Astrocyte (in vitro differentiated cells and primary cell): ENCODE data around the gene BANP. TPM values are rescaled to one million over a fixed set of nuclear protein-coding genes. Genes with fewer than 3 reads are reported as not detected.
A peak's percentile ranks its signal among the peaks of the same experiment; 100 is the strongest.
"Not testable (repeated sequence)": the region's sequence is repeated elsewhere in the genome, so short reads cannot be mapped to it uniquely, and the experiment has no call there.

ENCODE experiments used
- DNase-seq: peaks from one replicate; pipeline ENCODE4 v3.0.0-alpha.2; 2010; ENCODE audit warnings: low read depth
- FAIRE-seq: peaks from 2 replicates; lab custom pipeline; 2011; peaks lifted over from hg19 to GRCh38; lab: Jason Lieb, UNC
- H2AFZ ChIP-seq: 2 replicates; pipeline ENCODE4 v1.6.0; 2012; ENCODE audit warnings: low read depth, low read length, inconsistent platforms
- H3K27ac ChIP-seq: 2 replicates; pipeline ENCODE4 v1.5.1; 2011; ENCODE audit warnings: low read depth, low read length, inconsistent platforms
- H3K27me3 ChIP-seq: 2 replicates; pipeline ENCODE4 v1.6.0; 2011; ENCODE audit warnings: low read length, inconsistent platforms; ENCODE audit not compliant: insufficient read depth
- H3K36me3 ChIP-seq: 2 replicates; pipeline ENCODE4 v1.5.1; 2011; ENCODE audit warnings: low read length, inconsistent platforms; ENCODE audit not compliant: insufficient read depth
- H3K4me1 ChIP-seq: 2 replicates; pipeline ENCODE4 v1.5.1; 2011; ENCODE audit warnings: low read length, inconsistent platforms; ENCODE audit not compliant: insufficient read depth
- H3K4me2 ChIP-seq: 2 replicates; pipeline ENCODE4 v1.6.0; 2012; ENCODE audit warnings: low read length, inconsistent platforms
- H3K4me3 ChIP-seq: 2 replicates; pipeline ENCODE4 v1.5.1; 2011; ENCODE audit warnings: low read depth, mild to moderate bottlenecking, low read length, inconsistent platforms; ENCODE audit not compliant: insufficient read depth
- H3K79me2 ChIP-seq: 2 replicates; pipeline ENCODE4 v1.6.0; 2012; ENCODE audit warnings: mild to moderate bottlenecking, low read length, inconsistent platforms; ENCODE audit not compliant: insufficient read depth
- H3K9ac ChIP-seq: 2 replicates; pipeline ENCODE4 v1.6.0; 2012; ENCODE audit warnings: mild to moderate bottlenecking, low read length, inconsistent platforms
- H3K9me3 ChIP-seq: 2 replicates; pipeline ENCODE4 v1.5.1; 2012; ENCODE audit warnings: low read depth, mild to moderate bottlenecking, low read length, inconsistent platforms; ENCODE audit not compliant: insufficient read depth
- H4K20me1 ChIP-seq: 2 replicates; pipeline ENCODE4 v1.6.0; 2012; ENCODE audit warnings: low read length, inconsistent platforms; ENCODE audit not compliant: insufficient read depth
- H3K27ac Mint-ChIP-seq: one replicate; pipeline ENCODE4 v1.8.0; 2021; ENCODE audit warnings: mild to moderate bottlenecking, mixed read lengths; ENCODE audit not compliant: unreplicated experiment
- H3K27me3 Mint-ChIP-seq: one replicate; pipeline ENCODE4 v1.8.0; 2021; ENCODE audit warnings: low read depth, mixed read lengths; ENCODE audit not compliant: unreplicated experiment
- H3K36me3 Mint-ChIP-seq: one replicate; pipeline ENCODE4 v1.8.0; 2021; ENCODE audit warnings: low read depth, mixed read lengths; ENCODE audit not compliant: unreplicated experiment
- H3K4me1 Mint-ChIP-seq: one replicate; pipeline ENCODE4 v1.8.0; 2021; ENCODE audit warnings: low read depth, mixed read lengths; ENCODE audit not compliant: unreplicated experiment
- H3K4me3 Mint-ChIP-seq: one replicate; pipeline ENCODE4 v1.8.0; 2021; ENCODE audit warnings: mild to moderate bottlenecking, moderate library complexity, mixed read lengths; ENCODE audit not compliant: unreplicated experiment
- H3K9me3 Mint-ChIP-seq: one replicate; pipeline ENCODE4 v1.8.0; 2021; ENCODE audit warnings: mild to moderate bottlenecking, mixed read lengths; ENCODE audit not compliant: unreplicated experiment
- CTCF ChIP-seq: IDR thresholded peaks from 2 replicates; pipeline ENCODE4 v1.5.1; 2011; ENCODE audit warnings: low read depth, mild to moderate bottlenecking, inconsistent platforms, low read length, moderate library complexity; ENCODE audit not compliant: insufficient read depth
- EZH2 ChIP-seq: IDR thresholded peaks from 2 replicates; pipeline ENCODE4 v1.6.1; 2012; ENCODE audit warnings: mild to moderate bottlenecking, low read length, inconsistent platforms; ENCODE audit not compliant: insufficient read depth
- total RNA-seq: library from RNA; stranded (reverse); gene quantifications from 2 replicates; pipeline ENCODE4 v1.2.1, GENCODE V29; 2021

The BANP gene
- total RNA-seq, 1 donor from 2014 or later: 28.9 TPM

DNA sequence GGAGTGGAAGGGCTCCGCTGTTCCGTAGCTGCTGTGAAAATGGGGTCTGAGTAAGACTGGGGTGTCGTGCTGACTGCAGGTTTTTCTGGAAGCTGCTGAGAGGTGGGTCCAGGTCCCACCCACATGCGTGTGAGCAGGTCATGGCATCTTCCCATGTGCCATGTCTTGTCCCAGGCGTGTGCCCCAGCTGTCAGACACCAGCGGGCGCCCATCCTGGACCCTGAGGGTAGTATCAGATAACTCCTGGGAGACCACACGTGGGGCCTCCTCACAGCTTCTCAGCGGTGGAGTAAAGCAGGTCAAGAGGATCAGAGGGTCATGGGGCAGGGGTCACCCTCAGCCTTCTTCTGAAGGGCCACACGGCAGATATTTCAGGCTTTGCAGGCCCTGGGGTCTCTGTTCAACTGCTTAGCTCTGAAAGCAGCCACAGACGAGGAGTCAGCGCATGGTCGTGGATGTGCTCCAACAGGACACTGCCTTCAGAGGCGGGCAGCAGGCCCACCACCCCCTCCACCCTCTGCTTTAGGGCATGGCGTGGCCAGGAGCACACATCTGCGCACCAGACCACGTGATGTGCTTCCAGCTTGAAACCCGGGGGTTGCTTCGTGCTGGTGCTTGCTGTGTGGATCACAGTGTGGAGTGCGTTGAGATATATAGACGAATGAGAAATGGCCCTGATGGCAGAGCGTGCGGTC lies 68.7 kb downstream of the BANP start:
- TF ChIP-seq EZH2 (no peak), CTCF (no peak)
- H3K9me3 ChIP-seq: no peaks in the 10 kb centered on the region
- H3K4me3 Mint-ChIP-seq: no peak overlapping the region
- peaks cover 13% of the 10 kb centered on the region for H3K4me1 Mint-ChIP-seq
- peaks cover 5% of the 10 kb centered on the region for H3K4me1 ChIP-seq
- FAIRE-seq (no peak), DNase-seq (no peak)
- H3K27ac ChIP-seq: no peak overlapping the region
- no peak overlapping the region for H3K4me2 ChIP-seq
- H3K27me3 Mint-ChIP-seq: no peaks in the 10 kb centered on the region
- H3K9me3 Mint-ChIP-seq: no peaks in the 10 kb centered on the region
- H3K4me3 ChIP-seq: no peak overlapping the region
- no peaks in the 10 kb centered on the region for H3K27me3 ChIP-seq
- no peak overlapping the region for H3K9ac ChIP-seq
- H4K20me1 ChIP-seq: peaks cover 12% of the 10 kb centered on the region
- peak overlapping the region; percentile 58 for H3K27ac Mint-ChIP-seq
- no peaks in the 10 kb centered on the region for H3K79me2 ChIP-seq
- H3K36me3 Mint-ChIP-seq: peaks cover 11% of the 10 kb centered on the region
- no peak overlapping the region for H2AFZ ChIP-seq
- no peaks in the 10 kb centered on the region for H3K36me3 ChIP-seq

DNA sequence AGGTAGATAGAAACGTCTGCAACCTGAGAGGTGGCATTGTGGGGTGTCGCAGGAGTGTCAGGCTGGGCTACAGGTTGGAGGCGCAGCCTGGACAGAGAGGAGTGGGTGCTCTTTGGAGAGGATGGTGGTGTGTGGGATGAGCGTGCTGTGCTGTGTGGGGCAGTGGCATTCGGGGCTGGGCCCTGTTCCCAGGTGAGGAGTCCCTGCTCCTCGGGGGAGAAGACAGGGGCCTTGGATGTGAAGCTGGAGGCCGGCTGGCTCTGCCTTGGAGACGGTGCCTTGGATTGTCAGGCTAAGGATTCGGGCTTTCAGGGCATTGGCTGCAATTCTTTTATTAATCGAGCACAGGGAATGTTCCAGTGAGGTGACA lies 69.3 kb downstream of the BANP start:
- Histone ChIP-seq H3K4me3 (no peak overlapping the region), H3K9ac (no peak overlapping the region), H4K20me1 (peaks cover 8% of the 10 kb centered on the region), H3K4me1 (peaks cover 9% of the 10 kb centered on the region), H3K4me2 (no peak overlapping the region), H3K27ac (no peak overlapping the region), H3K79me2 (no peaks in the 10 kb centered on the region), H3K36me3 (no peaks in the 10 kb centered on the region), H3K9me3 (no peaks in the 10 kb centered on the region), H2AFZ (no peak overlapping the region), H3K27me3 (no peaks in the 10 kb centered on the region)
- TF ChIP-seq EZH2: no peak
- no peak for TF ChIP-seq CTCF
- FAIRE-seq (no peak), DNase-seq (no peak)
- no peaks in the 10 kb centered on the region for H3K27me3 Mint-ChIP-seq
- H3K4me3 Mint-ChIP-seq: no peak overlapping the region
- peaks cover 11% of the 10 kb centered on the region for H3K36me3 Mint-ChIP-seq
- peaks cover 18% of the 10 kb centered on the region for H3K4me1 Mint-ChIP-seq
- no peaks in the 10 kb centered on the region for H3K9me3 Mint-ChIP-seq
- peak overlapping the region; percentile 58 for H3K27ac Mint-ChIP-seq

DNA sequence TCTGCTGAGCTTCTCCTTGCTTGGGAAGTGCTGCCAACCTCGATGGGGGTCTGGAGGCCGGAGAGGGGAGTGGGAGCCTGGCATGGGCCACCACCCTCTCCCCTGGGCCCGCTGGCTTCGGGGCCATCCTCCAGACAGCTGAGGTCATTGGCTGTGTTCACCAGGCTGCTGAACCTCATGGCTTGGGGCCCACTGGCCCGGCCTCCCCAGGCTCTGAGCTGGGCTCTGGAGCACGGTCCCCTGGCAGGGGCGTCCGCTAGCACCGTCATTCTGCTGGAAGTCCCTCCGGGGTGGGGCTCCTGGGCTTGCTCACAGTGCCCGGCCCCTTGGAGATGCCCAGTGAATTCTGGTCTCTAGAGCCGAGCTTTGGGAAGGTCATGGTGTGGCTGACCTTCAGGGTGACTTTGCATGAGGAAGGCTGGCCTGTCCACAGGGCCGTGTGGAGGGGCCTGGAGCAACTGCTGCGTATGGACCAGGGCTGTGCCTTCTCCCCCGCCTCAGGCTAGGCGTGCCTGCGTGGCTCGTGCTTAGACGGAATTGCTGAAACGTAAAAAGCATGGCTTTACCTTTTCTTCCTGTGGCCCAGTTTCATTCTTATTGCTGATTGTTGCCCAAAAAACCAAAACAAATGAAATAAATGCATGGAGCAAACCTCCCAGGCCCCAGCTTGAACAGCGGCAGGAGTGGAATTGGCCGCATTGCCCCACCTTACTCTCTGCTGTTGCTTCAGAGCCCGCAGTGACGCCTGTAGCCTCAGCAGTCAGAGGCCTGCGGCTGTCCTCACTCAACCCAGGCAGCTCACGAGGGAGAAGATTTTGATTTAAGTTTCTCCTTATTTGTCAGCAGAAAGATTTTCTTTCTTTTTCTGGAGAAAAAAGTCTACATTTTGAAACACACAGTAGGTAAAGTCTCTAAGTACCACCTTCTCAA lies 70.1 kb downstream of the BANP start:
- Mint-ChIP-seq H3K4me1 (peaks cover 20% of the 10 kb centered on the region), H3K36me3 (peaks cover 10% of the 10 kb centered on the region)
- not testable (repeated sequence) for H4K20me1 ChIP-seq, H3K27ac ChIP-seq, H3K4me2 ChIP-seq, H3K9me3 Mint-ChIP-seq, H3K79me2 ChIP-seq, FAIRE-seq, H3K36me3 ChIP-seq, H3K4me1 ChIP-seq, H3K27ac Mint-ChIP-seq, H3K27me3 Mint-ChIP-seq, H3K4me3 Mint-ChIP-seq, H3K27me3 ChIP-seq, H2AFZ ChIP-seq, H3K4me3 ChIP-seq, H3K9ac ChIP-seq, H3K9me3 ChIP-seq, DNase-seq
